Mesenteric fat pad (tissue), 1 donor: Measurements from ENCODE around the gene LMO7. TPM values are rescaled to one million over a fixed set of nuclear protein-coding genes. Genes with fewer than 3 reads are reported as not detected.
"Not testable (repeated sequence)": the region's sequence is repeated elsewhere in the genome, so short reads cannot be mapped to it uniquely, and the experiment has no call there.

Source experiments
- DNase-seq: peaks from one replicate; pipeline ENCODE4 v3.0.0-alpha.2; 2020; ENCODE audit warnings: low spot score
- total RNA-seq: library from RNA; stranded (reverse); fragmentation: NEBNext Ultra II Directional; extraction: Animal tissue kit (Norgen Biotek cat#: 25700); gene quantifications from one replicate; pipeline ENCODE4 v1.2.1, GENCODE V29; 2021
- donor health status: DM: yes; HTN: yes; CAD: no.

Gene LMO7
- total RNA-seq, 1 donor from 2014 or later, result 8.2 TPM

DNA sequence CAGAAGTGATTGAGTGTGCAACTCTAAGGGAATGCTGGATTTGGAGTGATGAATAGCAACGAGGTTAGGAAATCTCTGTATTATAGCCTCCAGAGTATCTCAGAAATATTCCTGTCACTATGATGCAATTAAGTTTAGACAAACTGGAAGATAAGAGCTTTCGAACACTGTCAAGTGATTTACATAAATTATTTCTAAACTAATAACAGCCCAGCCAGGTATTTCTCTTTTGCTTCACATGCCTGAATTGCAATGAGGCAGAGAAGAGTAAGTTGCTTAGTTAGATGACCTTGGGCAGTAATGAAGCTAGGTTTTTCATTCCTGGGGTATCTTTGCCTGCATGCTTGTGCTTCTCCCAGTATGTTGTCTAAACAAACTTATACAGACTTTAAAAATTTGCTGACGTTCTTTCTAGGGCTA, 134.5 kb downstream of the LMO7 start:
- no peak for DNase-seq

DNA sequence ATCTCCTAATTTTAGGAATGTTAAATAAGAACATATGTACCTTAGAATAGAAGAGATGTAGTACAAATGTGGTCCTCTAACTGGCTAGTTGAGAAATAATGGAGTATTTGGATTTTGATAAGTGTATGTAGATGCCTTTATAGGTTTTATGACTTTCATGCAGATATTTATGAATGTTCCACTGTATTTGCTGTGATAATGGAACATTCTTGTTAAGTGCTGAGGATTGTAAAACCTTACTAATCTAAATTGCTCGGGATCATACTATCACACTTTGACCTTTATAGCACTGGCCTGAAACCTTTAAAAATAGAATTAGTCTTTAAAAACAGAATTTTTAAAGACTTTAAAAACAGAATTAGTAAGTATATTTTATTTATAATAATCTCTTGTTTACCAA, 135.1 kb downstream of the LMO7 start:
- DNase-seq, result no peak

DNA sequence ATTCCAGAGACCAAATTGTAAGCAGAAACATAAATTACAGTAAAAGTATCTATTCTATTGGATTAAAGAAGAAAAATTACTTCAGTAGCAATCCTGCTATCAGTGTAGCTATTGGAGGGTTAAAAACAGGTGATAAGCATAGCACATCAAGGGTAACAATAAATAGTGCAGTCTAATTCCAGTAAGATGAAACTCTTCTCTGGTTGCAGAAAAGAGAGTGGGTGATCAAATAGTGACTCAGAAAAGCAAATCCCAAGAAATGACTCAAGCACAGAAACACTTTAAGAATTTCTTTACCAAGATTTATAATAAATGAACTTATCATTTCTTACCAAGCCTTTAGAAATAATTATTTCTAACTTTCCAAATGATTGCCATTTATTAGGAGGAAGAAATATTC, 135.7 kb downstream of the LMO7 start:
- no peak for DNase-seq

DNA sequence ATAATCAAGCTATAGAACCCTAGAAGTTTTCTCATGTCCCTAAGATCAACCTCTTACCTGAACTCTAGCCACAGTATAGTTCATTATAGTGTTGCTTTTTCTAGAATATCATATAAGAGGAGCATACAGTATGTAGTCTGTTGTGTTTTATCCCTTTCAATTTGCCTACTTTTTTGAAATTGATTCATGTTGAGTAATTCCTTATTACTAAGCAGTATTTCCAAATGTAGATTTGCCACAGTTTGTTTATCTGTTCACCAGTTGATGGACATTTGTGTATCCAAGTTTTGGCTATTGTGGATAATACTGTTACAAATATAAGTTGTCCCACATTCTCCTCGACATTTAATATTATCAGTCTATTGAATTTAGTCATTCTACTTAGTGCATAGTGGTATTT, 138.0 kb downstream of the LMO7 start:
- DNase-seq, result no peak

DNA sequence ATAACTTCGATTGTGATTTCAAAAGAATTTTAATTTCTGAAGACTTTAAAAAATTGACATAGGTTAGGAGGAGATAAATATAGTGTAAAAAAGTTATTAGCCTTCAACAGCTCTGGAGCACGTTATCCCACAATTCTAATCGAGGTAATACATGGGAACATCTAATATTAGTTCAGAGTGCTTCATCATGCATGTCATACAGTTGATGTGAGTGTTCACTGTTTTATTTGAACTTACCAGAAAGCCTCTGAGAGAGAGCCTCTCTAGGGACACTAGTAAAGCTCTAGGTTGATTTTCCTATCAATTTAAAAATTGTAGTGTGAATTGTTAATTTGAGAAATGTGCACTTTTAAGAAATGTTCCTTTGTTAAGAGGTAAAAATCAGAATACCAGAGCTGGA, 140.4 kb downstream of the LMO7 start:
- no peak for DNase-seq

DNA sequence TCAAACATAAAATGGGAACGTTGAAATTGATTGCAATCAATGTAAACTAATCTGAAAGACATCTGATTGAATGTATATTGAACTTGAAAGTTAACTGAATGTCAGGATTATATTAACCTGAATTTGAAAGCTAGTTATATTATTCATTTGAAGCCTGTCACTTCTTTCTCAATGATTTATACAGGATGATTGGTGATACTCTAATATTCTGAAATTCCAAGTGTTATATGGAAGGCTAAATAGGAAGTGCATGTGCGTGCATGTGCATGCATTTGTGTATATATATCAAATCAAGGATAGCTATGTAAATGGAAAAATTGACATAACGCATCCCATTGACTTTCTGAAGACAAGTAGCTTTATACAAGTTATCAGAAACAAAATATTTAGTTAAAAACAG, 143.3 kb downstream of the LMO7 start:
- no peak for DNase-seq

DNA sequence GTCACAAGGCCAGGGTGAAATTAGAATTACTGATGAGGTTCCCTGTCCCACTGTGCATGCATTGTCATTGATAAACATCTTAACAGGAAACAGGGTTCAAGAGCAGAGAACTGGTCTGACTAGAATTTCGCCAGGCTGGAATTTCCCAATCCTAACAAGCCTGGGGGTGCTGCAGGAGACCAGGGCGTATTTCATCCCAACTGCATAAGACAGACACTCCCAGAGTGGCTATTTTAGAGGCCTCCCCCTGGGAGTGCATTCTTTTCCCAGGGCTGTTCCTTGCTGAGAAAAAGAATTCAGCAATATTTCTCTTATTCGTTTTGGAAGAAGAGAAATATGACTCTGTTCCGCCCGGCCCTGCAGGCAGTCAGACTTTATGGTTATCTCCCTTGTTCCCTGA, 144.0 kb downstream of the LMO7 start:
- not testable (repeated sequence) for DNase-seq

DNA sequence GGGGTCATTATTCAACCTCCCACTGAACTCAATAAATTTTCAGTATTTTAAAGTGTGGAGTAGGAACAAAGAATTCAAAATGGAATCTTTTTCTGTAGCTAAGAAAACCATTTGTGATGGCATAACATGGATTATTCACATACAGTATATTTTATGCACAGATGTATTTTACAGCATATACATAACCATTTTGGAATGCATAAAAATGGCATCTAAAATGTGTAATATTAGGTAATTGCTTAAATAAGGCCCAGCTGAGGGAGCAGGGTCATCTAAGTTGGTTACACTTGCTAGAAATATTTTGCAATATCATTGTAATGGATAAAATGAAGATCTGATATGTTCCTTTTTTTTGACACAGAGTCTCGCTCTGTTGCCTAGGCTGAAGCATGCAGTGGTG, 146.9 kb downstream of the LMO7 start:
- no peak for DNase-seq

DNA sequence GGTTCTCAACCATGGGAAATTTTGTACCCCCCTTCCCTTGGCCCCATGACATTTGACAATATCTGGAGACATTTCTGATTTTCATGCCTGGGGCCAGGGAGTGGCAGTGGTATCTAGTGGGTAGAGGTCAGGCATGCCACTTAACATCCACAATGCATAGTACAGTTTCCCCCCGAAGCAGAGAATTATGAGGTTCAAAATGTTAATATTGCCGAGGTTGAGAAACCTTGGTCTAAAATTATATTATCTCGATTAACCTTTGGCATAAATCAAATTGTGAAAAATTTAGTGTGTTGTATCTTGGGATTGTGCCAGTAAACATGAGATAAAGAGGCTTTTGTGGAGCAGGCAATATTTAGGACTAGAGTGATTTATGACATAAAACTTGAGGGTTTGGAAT, 147.9 kb downstream of the LMO7 start:
- DNase-seq, result no peak

DNA sequence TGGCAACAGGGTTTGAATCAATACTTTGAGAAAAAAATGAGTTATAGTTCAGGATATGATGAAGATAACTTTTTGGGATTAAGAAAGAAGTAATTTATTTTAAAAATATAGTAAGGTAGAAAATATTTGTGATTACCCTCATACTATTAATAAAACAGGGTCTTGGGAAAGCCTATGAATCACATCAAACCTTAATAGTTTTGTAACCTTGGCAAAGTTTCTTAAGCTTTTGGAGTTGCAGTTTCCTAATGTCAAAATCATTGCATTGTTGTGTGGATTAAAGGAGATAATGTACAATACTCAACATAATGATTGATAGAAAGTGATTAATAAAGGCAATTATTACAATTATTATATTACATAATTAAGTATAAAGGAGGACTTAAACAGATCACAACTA, 149.0 kb downstream of the LMO7 start:
- no peak for DNase-seq

DNA sequence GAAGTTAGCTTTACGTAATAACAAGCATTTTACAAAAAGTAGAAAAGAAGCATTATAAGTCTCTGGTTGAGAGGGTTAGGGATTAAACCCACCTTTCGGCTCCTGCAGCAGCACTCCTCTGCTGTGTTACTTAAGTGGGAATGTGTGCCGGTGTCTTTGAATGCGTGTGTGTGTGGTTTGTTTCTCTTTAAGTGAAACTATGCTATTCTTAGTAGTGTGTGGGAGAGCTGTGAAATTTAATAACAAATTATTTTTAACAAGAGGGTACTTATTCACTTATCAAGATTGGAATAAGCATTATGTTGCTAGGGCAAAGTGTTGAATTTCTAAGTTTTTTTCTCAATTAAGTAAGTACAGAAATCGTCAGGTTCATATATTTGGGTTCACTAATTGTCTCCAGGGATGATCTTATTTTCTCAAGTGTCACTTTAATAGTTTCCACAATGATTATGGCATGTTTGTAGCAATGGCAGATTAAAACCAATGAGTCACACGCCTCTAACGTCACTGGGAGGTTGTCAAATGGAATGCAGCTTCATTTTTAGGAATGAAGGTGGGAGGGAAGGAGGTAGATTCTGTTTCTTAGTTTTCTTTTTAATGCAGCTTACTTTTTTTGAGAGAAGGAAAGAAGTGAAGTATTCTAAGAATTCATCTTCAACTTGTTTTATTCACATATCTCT, 151.3 kb downstream of the LMO7 start:
- no peak for DNase-seq

DNA sequence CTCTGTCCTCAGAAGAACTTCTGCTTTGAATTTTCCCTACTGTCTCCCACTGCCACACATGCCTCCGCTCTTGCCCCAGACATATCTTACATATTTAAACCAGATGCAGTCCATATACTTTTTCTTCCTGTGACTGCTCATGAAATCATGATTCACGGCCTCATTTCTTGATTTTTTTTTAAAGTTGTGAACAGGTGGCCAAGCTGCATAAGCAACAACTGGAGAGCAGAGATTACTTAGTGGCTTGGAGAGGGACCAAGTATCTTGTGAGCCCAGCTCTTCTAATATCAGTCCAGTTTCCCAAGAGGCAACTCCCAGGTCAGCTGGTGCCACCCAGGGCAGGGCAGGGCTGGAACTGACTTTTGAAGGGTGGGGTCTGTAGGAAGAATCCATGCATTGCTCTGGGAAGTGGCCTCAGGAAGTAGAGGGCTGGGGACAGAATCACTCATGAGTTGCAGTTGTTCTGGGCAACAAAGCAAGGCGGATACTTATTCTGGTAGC, 152.4 kb downstream of the LMO7 start:
- DNase-seq, result no peak

DNA sequence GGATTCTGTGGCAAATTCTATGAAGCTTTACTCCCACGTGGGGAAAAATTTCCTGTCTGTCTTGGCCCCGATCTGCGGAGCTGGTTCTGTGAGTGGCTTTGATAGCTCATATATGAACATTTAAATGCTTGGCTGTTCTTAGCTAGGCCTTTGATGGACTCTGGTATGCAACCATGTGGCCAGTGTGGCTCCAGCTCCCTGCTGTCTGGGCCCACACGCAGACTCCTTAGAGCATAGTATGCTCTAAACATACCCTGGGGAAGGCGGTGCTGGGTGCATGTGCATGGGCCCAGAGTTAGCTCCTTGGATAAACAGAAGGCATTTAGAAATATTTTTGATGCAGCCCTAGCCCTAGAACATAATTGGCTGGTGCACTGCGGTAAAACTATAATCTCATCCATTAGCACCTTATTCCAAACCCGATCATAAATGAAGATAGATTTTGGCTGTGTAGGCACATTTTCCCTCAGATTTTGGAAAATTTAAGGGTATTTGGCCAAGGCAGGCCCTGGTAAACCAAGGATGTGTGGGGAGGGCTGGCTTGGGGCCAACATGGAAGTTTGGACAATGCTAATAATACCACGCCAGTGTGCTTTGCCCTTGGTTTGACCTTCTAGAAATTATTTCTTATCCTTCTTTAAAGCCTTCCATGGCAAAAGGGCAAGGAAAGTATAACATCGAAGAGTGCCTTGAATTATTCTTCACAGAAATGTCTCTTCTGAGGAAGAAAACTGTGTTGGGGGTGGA, 153.5 kb downstream of the LMO7 start:
- no peak for DNase-seq

DNA sequence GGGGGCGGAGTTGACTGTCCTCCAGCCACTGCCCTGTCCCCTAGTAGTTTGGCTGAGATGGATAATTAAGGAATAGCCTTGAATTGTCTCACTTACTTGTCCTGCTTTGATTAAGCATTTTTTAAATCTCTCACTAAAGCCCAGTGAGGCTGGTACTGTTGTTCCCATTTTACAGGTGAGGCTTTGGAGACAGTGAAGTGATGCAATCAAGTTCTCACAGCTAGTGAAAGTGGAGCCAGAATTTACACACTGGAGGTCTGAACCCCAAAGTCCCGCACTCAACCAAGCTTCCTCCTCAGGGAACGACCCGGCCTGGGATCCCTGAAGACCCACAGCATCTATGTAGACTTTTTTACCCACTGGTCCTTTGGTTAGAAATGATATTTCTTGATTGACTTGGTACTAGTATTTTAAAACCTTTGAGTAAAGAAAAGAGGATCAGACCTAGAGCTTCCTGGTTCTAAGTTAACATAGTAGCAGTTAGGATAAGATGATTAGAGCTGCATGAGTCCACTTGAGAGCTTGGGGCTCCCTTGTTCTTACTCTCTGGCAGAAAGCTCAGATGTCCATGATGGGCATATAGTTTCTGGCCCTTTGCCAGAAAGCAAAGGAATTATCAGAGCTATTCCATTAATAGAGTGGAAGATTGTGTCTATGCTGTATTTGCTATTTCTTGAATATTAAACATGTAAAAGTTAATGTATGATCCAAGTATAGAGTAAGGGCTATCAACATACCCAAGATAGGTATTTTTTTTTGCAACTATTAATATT, 154.3 kb downstream of the LMO7 start:
- no peak for DNase-seq

DNA sequence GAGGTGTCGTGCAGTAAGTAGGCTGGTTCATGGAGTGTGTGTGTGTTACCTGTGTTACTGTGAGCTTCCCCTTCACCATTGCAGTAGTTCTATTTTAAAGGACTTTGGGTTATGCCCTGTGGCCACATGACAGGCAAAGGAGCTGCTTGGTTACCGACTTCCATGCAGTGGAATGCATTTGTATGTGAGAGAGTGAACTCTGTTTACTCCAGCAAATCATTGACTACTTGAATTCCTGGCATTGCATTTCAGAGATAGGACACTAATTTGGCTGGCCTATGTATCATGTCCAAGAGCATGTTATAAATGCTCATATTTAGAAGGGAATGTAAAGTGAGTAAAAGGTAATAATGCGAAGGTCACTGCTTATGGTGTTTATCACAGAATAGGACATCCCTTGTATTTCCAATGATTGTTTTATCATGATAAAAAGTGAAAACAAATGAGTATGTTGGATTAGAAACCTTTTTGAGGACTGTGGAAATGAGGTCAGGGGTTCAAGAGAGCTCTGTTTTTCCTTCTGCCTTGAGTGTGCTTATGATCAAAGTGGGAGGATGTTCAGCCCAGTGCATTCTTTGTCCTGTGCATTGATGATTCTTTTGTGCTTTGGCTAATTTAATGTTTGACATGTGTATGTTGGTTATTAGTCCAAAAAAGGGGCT, 156.5 kb downstream of the LMO7 start:
- DNase-seq, result no peak

DNA sequence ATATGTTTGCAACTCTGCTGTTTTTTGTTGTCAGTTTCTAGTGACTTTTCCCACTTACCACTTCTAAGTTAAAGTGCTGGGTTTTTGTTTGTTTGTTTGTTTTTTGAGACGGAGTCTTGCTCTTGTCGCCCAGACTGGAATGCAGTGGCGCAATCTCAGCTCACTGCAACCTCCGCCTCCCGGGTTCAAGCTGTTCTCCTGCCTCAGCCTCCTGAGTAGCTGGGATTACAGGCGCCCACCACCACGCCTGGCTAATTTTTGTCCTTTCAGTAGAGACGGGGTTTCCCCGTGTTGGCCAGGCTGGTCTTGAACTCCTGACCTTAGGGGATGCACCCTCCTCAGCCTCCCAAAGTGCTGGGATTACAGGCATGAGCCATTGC, 157.0 kb downstream of the LMO7 start:
- not testable (repeated sequence) for DNase-seq

DNA sequence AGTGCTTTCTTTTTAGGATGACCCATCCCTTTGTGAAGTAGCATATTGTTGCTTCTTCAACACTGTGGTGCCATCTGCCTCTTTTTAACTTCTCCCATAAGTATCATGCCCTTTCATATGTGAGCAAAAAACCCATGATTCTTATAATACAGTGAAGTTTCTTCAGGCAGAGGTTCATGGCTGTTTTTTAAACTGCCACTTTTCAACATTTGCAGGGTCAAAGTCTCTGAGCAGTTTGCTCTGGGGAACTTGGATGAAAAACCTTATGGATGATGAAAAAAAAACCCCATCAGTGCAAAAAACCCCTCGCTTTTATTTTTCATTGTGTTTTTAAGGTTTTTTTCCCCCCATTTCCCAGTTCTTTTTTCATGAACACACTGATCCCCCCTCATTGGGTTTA, 158.5 kb downstream of the LMO7 start:
- DNase-seq, result no peak

DNA sequence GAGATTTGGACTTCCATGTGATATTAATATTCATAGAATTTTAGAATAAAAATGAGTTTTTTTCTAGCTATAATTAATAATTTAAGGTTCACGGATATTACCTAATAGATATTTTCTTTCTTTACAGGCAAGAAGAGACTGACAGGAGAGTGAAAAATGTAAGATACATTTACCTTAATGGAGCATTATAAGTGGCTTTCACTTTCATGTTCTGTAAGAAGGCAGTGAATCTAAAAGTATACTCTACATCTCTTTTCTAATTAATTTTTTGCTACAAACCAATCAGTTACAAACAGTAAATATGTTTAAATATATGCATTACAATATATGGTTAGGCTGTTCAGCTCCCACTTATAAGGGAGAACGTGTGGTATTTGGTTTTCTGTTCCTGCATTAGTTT, 159.1 kb downstream of the LMO7 start:
- no peak for DNase-seq

DNA sequence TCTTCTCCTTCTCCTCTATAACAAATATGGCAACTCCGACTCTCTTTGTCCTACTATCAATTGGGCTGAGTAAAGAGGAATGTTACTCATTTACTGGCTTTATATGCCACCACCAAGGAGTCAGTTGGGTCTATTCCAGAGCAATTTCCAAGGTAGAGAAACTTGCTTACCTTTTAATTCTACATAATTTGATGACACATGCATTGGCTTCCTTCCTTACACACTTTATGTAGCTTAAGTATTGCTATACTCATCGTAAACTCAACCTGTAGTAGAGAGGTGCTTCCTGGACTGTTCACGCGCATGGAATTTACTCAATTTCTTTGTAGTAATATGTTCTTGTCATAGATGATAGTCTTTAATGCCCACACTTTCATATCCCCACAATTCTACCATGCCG, 160.7 kb downstream of the LMO7 start:
- no peak for DNase-seq

DNA sequence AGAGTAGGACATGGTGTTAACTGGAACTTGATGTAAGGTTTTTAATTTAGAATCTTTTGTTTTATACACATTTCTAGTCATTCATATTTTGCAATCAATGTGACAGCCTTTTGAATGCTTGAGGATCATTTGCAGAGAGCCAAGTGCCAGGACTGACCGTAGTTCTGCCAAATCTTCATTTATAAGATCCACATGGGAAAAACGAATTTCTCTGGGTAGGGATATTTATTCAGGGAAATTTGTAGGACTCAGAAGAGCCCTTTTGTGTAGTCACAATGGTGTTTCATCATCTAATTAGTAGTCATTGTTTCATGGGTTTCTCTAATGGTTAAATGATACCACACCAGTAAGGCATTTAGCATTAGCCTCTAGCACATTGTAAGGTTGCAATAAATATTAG, 161.1 kb downstream of the LMO7 start:
- DNase-seq, result no peak

DNA sequence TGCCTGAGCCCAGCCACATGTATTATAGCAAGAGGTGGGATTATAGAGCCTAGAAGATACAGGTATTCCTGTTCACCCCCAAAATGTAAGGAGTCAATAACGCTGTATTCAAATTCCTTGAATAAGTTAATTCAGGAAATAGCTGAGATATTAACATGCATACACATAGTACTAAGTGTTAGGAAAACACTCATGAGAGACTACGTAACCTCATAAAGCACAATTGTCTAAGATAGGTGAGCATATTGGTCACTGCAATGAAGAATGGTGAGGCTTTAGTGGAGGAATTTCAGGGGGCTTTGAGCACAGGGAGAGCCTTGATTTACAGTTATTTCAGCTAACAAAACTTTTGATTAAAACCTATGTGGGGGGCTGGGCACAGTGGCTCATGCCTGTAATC, 161.6 kb downstream of the LMO7 start:
- no peak for DNase-seq
